Thyroid gland (tissue), 4 donors: ENCODE data around the gene SETBP1.

Experiments
- POLR2A ChIP-seq, 2 donors: fragments of 450-650 bp; IDR thresholded peaks; one replicate each; pipeline ENCODE4 v1.6.1; 2017; ENCODE audit warnings: antibody characterized with exemption in 2 of 2, mild to moderate bottlenecking in 2 of 2, moderate library complexity in 1 of 2
- TF ChIP-seq, protein P1 (sequence below), 6 experiments: fragments of 200-600 bp in 3 of 6; fragments of 450-650 bp in 3 of 6; sonication (generic) in 3 of 6; IDR thresholded peaks; one replicate each; pipeline ENCODE4 v1.5.1; 2016 to 2019; ENCODE audit warnings: antibody characterized with exemption in 6 of 6, mild to moderate bottlenecking in 2 of 6, inconsistent platforms in 1 of 6, moderate library complexity in 1 of 6

GRCh38 chr18:44691148-44691925 is 10.6 kb downstream of the SETBP1 start:
- TF ChIP-seq, protein P1, sequence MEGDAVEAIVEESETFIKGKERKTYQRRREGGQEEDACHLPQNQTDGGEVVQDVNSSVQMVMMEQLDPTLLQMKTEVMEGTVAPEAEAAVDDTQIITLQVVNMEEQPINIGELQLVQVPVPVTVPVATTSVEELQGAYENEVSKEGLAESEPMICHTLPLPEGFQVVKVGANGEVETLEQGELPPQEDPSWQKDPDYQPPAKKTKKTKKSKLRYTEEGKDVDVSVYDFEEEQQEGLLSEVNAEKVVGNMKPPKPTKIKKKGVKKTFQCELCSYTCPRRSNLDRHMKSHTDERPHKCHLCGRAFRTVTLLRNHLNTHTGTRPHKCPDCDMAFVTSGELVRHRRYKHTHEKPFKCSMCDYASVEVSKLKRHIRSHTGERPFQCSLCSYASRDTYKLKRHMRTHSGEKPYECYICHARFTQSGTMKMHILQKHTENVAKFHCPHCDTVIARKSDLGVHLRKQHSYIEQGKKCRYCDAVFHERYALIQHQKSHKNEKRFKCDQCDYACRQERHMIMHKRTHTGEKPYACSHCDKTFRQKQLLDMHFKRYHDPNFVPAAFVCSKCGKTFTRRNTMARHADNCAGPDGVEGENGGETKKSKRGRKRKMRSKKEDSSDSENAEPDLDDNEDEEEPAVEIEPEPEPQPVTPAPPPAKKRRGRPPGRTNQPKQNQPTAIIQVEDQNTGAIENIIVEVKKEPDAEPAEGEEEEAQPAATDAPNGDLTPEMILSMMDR (IDR thresholded peaks at IDR 0.05) = no peak
- TF ChIP-seq POLR2A (IDR thresholded peaks at IDR 0.05) = no peak
